22Rv1 (cell line): ENCODE results near the gene PHLDB3.

Source experiments
- ZFX ChIP-seq: fragments of 450-650 bp; IDR thresholded peaks from 2 replicates; pipeline ENCODE4 v1.6.1; 2017; ENCODE audit warnings: antibody characterized with exemption, borderline replicate concordance
- TF ChIP-seq, protein P1 (sequence below): fragments of 450-650 bp; IDR thresholded peaks from 2 replicates; pipeline ENCODE4 v1.5.1; 2017; ENCODE audit warnings: mild to moderate bottlenecking

GRCh38 chr19:43511324-43511723 is 6.8 kb upstream of the PHLDB3 start:
- TF ChIP-seq, protein P1, sequence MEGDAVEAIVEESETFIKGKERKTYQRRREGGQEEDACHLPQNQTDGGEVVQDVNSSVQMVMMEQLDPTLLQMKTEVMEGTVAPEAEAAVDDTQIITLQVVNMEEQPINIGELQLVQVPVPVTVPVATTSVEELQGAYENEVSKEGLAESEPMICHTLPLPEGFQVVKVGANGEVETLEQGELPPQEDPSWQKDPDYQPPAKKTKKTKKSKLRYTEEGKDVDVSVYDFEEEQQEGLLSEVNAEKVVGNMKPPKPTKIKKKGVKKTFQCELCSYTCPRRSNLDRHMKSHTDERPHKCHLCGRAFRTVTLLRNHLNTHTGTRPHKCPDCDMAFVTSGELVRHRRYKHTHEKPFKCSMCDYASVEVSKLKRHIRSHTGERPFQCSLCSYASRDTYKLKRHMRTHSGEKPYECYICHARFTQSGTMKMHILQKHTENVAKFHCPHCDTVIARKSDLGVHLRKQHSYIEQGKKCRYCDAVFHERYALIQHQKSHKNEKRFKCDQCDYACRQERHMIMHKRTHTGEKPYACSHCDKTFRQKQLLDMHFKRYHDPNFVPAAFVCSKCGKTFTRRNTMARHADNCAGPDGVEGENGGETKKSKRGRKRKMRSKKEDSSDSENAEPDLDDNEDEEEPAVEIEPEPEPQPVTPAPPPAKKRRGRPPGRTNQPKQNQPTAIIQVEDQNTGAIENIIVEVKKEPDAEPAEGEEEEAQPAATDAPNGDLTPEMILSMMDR = no peak
- no peak for TF ChIP-seq ZFX
